KMS-11 (cell line): ENCODE results near the gene RASGRP2.

Experiments used
- H2AFZ ChIP-seq: fragments of 200-600 bp; sonication (generic); 2 replicates; pipeline ENCODE4 v1.6.1; 2016; ENCODE audit warnings: antibody characterized with exemption, mixed run types, low read depth
- H3K27ac ChIP-seq: fragments of 200-600 bp; sonication (generic); 2 replicates; pipeline ENCODE4 v1.6.1; 2016; ENCODE audit warnings: mild to moderate bottlenecking, mixed run types
- H3K27me3 ChIP-seq: fragments of 200-600 bp; sonication (generic); 2 replicates; pipeline ENCODE4 v1.6.1; 2017; ENCODE audit warnings: mild to moderate bottlenecking, low read depth, mixed run types, moderate library complexity; ENCODE audit not compliant: insufficient read depth
- H3K36me3 ChIP-seq: fragments of 200-600 bp; sonication (generic); 2 replicates; pipeline ENCODE4 v1.6.1; 2017; ENCODE audit warnings: mild to moderate bottlenecking, mixed run types; ENCODE audit not compliant: insufficient read depth
- H3K4me1 ChIP-seq: fragments of 200-600 bp; sonication (generic); 2 replicates; pipeline ENCODE4 v1.6.1; 2016; ENCODE audit warnings: mild to moderate bottlenecking, low read depth, mixed run types; ENCODE audit not compliant: poor library complexity, severe bottlenecking
- H3K4me2 ChIP-seq: fragments of 200-600 bp; sonication (generic); 2 replicates; pipeline ENCODE4 v1.7.0; 2016; ENCODE audit warnings: mild to moderate bottlenecking, mixed run types
- H3K4me3 ChIP-seq: fragments of 200-600 bp; sonication (generic); IDR thresholded peaks from 2 replicates; pipeline ENCODE4 v1.6.1; 2017; ENCODE audit warnings: low read depth, low read length, mixed read lengths; ENCODE audit not compliant: insufficient read depth
- H3K79me2 ChIP-seq: fragments of 200-600 bp; sonication (generic); 2 replicates; pipeline ENCODE4 v1.6.1; 2016; ENCODE audit warnings: low read depth, mixed run types; ENCODE audit not compliant: insufficient read depth
- H3K9ac ChIP-seq: fragments of 200-600 bp; sonication (generic); 2 replicates; pipeline ENCODE4 v1.6.1; 2016; ENCODE audit warnings: mild to moderate bottlenecking, mixed run types
- H4K20me1 ChIP-seq: fragments of 200-600 bp; sonication (generic); 2 replicates; pipeline ENCODE4 v1.6.1; 2016; ENCODE audit warnings: mild to moderate bottlenecking, mixed run types; ENCODE audit not compliant: insufficient read depth
- TF ChIP-seq, protein P1 (sequence below): fragments of 200-600 bp; sonication (generic); conservative IDR thresholded peaks from 2 replicates; pipeline ENCODE4 v1.6.1; 2017; ENCODE audit warnings: low read depth, mild to moderate bottlenecking, antibody characterized with exemption, low read length, moderate library complexity, mixed read lengths

RASGRP2 gene

DNA sequence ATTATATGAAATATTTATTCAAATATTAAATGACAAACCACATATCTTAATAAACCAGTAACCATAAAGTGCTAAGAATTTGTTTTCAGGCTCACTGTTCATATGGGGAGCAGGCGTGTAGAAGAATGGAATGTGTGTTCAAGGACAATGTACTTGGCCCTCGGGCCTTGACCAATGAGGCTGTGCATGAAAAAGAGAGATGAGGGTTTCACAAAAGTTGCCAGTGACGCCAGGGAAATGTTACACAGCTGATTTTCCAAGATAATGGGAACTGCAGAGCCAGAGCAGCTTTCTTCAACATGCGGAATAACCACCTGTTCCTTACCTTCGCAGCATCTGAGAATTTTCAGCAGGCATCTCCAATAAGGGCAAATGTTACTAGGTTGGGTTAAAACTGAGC, 30.2 kb upstream of the RASGRP2 start:
- H3K27me3 ChIP-seq = no peaks in the 10 kb centered on the region; the same call in 1 of the 2 replicates
- TF ChIP-seq, protein P1, sequence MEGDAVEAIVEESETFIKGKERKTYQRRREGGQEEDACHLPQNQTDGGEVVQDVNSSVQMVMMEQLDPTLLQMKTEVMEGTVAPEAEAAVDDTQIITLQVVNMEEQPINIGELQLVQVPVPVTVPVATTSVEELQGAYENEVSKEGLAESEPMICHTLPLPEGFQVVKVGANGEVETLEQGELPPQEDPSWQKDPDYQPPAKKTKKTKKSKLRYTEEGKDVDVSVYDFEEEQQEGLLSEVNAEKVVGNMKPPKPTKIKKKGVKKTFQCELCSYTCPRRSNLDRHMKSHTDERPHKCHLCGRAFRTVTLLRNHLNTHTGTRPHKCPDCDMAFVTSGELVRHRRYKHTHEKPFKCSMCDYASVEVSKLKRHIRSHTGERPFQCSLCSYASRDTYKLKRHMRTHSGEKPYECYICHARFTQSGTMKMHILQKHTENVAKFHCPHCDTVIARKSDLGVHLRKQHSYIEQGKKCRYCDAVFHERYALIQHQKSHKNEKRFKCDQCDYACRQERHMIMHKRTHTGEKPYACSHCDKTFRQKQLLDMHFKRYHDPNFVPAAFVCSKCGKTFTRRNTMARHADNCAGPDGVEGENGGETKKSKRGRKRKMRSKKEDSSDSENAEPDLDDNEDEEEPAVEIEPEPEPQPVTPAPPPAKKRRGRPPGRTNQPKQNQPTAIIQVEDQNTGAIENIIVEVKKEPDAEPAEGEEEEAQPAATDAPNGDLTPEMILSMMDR = no peak
- peak overlapping the region; percentile 55; the same call in 1 of the 2 replicates for H3K4me2 ChIP-seq
- H3K4me3 ChIP-seq = no peak overlapping the region
- peaks cover 59% of the 10 kb centered on the region; the same call in 1 of the 2 replicates for H3K36me3 ChIP-seq
- H2AFZ ChIP-seq = no peak overlapping the region
- H3K27ac ChIP-seq = no peak overlapping the region
- peaks cover 83% of the 10 kb centered on the region for H3K79me2 ChIP-seq
- H4K20me1 ChIP-seq = peaks cover 65% of the 10 kb centered on the region
- peaks cover 61% of the 10 kb centered on the region for H3K4me1 ChIP-seq
- no peak overlapping the region for H3K9ac ChIP-seq

DNA sequence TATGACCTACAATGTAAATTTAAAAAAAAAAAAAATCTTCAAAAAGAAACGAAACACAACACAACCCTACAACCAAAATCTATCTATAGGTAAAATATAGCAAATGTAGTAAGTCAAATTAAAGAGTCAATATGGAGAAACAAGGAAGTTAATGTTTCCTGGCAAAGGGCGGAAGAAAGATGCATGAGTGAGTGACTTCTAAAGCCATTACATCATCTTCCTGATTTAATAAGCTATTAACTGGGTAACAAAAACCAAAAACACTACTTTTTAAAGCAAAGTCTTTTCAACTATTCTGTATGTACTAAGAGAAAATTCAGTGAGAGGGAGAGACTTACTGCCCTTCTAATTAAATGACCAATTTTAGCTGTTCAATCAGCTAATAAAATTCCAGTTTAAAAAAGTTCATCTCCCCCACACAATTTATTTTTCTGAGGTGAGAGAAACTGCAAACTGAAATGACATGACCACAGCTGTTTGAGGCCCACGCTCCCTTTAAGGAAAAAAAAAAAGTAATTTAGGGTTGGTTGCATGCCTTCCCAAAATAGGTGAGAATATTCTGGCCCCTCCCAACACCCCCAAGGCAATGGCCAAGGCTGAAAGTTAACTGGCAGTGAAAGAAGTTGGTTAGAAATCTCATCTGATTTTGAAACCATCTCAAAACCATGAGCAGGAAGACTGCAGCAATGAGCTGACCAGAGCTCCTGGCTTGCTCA, 28.5 kb upstream of the RASGRP2 start:
- Histone ChIP-seq H3K4me3 (no peak overlapping the region), H3K79me2 (peaks cover 89% of the 10 kb centered on the region), H2AFZ (no peak overlapping the region), H3K4me2 (peak overlapping the region; percentile 55; the same call in 1 of the 2 replicates), H3K27me3 (no peaks in the 10 kb centered on the region; the same call in 1 of the 2 replicates), H3K36me3 (peaks cover 66% of the 10 kb centered on the region; the same call in 1 of the 2 replicates), H4K20me1 (peaks cover 65% of the 10 kb centered on the region), H3K4me1 (peaks cover 63% of the 10 kb centered on the region), H3K9ac (no peak overlapping the region), H3K27ac (no peak overlapping the region)
- TF ChIP-seq, protein P1 = no peak

DNA sequence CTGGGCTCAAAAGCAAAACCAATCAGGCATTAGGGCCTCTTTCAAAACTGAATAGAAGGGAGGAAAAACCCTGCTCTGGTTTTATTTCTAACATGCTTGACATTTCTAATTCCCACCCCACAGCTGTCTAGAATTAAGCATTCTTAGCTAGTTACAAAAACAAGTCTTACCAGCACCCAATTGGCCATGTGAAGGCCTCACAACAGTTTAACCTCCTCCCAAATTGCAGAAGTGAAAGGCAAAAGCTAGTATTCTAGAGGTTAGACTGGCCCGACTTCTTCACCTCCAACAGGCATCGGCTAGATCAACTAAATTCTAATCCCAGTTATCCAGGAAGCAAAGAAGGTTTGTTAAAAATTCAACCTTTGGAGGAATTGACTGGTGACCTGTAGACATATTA, 27.9 kb upstream of the RASGRP2 start:
- H4K20me1 ChIP-seq = peaks cover 60% of the 10 kb centered on the region
- no peak overlapping the region; the same call in 1 of the 2 replicates for H3K4me2 ChIP-seq
- no peak overlapping the region for H2AFZ ChIP-seq
- H3K27me3 ChIP-seq = no peaks in the 10 kb centered on the region; the same call in 1 of the 2 replicates
- H3K27ac ChIP-seq = no peak overlapping the region
- no peak overlapping the region for H3K4me3 ChIP-seq
- peaks cover 83% of the 10 kb centered on the region for H3K79me2 ChIP-seq
- peaks cover 61% of the 10 kb centered on the region for H3K4me1 ChIP-seq
- no peak overlapping the region for H3K9ac ChIP-seq
- peaks cover 66% of the 10 kb centered on the region; the same call in 1 of the 2 replicates for H3K36me3 ChIP-seq
- TF ChIP-seq, protein P1 = no peak

DNA sequence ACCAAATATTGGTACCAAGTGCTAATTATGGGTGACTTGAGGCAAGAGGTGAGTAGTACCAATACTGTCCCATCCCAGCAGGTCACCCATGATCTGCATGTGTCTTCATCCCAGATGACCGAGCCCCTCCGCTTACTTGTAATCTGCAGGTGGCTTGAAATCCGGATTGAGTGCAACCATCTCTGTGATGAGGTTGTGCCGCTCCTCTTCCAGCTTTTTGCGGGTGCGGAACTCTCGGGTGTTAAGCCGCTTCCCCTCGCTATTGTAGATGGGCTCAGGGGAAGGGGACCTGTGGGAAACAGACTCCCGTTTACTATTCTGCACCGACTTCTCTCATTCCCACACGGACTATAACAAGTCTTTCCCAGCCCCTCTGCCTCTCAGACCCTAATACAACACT, 26.2 kb upstream of the RASGRP2 start:
- H2AFZ ChIP-seq = no peak overlapping the region
- H3K4me3 ChIP-seq = no peak overlapping the region
- no peak overlapping the region for H3K4me2 ChIP-seq
- no peak overlapping the region for H3K27ac ChIP-seq
- H3K4me1 ChIP-seq = peaks cover 49% of the 10 kb centered on the region
- H3K79me2 ChIP-seq = peaks cover 65% of the 10 kb centered on the region
- H3K36me3 ChIP-seq = peaks cover 54% of the 10 kb centered on the region; the same call in 1 of the 2 replicates
- H3K9ac ChIP-seq = no peak overlapping the region
- H4K20me1 ChIP-seq = peaks cover 47% of the 10 kb centered on the region
- TF ChIP-seq, protein P1 = no peak
- H3K27me3 ChIP-seq = no peaks in the 10 kb centered on the region
